Mesodermal cell (in vitro differentiated cells): ENCODE data around the gene GYPB.
"Not testable (repeated sequence)": the region's sequence is repeated elsewhere in the genome, so short reads cannot be mapped to it uniquely, and the experiment has no call there.

ENCODE experiments used
- H3K27ac ChIP-seq: 2 replicates; pipeline ENCODE4 v1.7.0; 2013; ENCODE audit warnings: mild to moderate bottlenecking, low read depth, low read length, moderate library complexity; ENCODE audit not compliant: severe bottlenecking
- H3K36me3 ChIP-seq: 2 replicates; pipeline ENCODE4 v1.7.1; 2013; ENCODE audit warnings: mild to moderate bottlenecking, low read length, moderate library complexity; ENCODE audit not compliant: control insufficient read depth, insufficient read depth
- H3K4me1 ChIP-seq: one replicate; pipeline ENCODE4 v1.7.1; 2013; ENCODE audit warnings: mild to moderate bottlenecking, low read length; ENCODE audit not compliant: insufficient read depth, control insufficient read depth, poor library complexity, severe bottlenecking
- H3K4me3 ChIP-seq: 2 replicates; pipeline ENCODE4 v1.7.0; 2013; ENCODE audit warnings: low read length, control low read depth, mild to moderate bottlenecking; ENCODE audit not compliant: insufficient read depth, poor library complexity, severe bottlenecking; ENCODE audit errors: extremely low read depth
- H3K9me3 ChIP-seq: 2 replicates; pipeline ENCODE4 v1.7.1; 2013; ENCODE audit warnings: mild to moderate bottlenecking, low read length, moderate library complexity; ENCODE audit not compliant: control insufficient read depth
- WGBS, 2 experiments: methylation state at CpG; one replicate each; pipeline ENCODE4 v1.1.5; 2013; ENCODE audit warnings: missing lambda C conversion rate in 2 of 2; ENCODE audit not compliant: insufficient coverage in 2 of 2; 5-methylcytosine and 5-hydroxymethylcytosine counted together

Gene GYPB

DNA sequence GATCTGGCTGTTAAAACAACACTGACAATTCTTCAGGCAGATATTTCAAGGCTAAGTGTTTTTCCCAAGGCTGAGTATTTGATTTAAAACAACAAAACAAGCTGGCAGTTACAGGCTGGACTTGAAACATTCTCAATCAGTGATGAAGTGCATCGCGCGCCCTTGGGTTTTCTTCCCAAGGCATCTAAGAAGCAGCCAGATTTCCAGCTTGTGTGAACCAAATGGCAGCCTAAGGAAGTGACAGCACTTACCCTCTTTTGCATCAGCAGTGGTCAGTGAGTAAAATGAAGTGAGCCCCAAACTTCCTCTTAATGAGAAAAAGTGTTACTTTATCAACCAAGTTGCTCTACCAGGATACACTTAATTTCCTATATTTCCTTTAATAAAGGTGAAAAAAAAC is 12.2 kb upstream of the GYPB start:
- not testable (repeated sequence) for H3K4me3 ChIP-seq, H3K27ac ChIP-seq, H3K36me3 ChIP-seq, H3K4me1 ChIP-seq, H3K9me3 ChIP-seq
- WGBS, 2 experiments: 95 to 100% methylated on average over 3 of the region's 3 CpGs

- WGBS, 2 experiments: 100% methylated on average over 3 of the region's 4 CpGs; no CpG with 5 or more reads in 1 of the 2 experiments
- H3K4me3 ChIP-seq, H3K4me1 ChIP-seq, H3K36me3 ChIP-seq, H3K27ac ChIP-seq, H3K9me3 ChIP-seq: not testable (repeated sequence)
Measured at GRCh38 chr4:144030708-144031107, 11.5 kb upstream of the GYPB start.

- H3K4me3 ChIP-seq, H3K9me3 ChIP-seq, H3K36me3 ChIP-seq, H3K27ac ChIP-seq, H3K4me1 ChIP-seq: not testable (repeated sequence)
- WGBS, 2 experiments: 83% methylated on average over 1 of the region's 4 CpGs; no CpG with 5 or more reads in 1 of the 2 experiments
Measured at GRCh38 chr4:144026682-144027081, 7.5 kb upstream of the GYPB start.

GRCh38 chr4:144024399-144025053 is 5.3 kb upstream of the GYPB start:
- no CpG with 5 or more reads among the region's 4 CpGs for WGBS, 2 experiments
- not testable (repeated sequence) for H3K4me1 ChIP-seq, H3K36me3 ChIP-seq, H3K27ac ChIP-seq, H3K4me3 ChIP-seq, H3K9me3 ChIP-seq

- not testable (repeated sequence) for H3K36me3 ChIP-seq, H3K9me3 ChIP-seq, H3K27ac ChIP-seq, H3K4me1 ChIP-seq, H3K4me3 ChIP-seq
- WGBS, 2 experiments: no CpG with 5 or more reads among the region's 3 CpGs
Measured at GRCh38 chr4:144022772-144023400, 3.7 kb upstream of the GYPB start.

GRCh38 chr4:144021336-144021990 is 2.3 kb upstream of the GYPB start:
- H3K9me3 ChIP-seq, H3K4me3 ChIP-seq, H3K4me1 ChIP-seq, H3K27ac ChIP-seq, H3K36me3 ChIP-seq: not testable (repeated sequence)
- 16 to 77% methylated on average over 2 of the region's 4 CpGs for WGBS, 2 experiments

DNA sequence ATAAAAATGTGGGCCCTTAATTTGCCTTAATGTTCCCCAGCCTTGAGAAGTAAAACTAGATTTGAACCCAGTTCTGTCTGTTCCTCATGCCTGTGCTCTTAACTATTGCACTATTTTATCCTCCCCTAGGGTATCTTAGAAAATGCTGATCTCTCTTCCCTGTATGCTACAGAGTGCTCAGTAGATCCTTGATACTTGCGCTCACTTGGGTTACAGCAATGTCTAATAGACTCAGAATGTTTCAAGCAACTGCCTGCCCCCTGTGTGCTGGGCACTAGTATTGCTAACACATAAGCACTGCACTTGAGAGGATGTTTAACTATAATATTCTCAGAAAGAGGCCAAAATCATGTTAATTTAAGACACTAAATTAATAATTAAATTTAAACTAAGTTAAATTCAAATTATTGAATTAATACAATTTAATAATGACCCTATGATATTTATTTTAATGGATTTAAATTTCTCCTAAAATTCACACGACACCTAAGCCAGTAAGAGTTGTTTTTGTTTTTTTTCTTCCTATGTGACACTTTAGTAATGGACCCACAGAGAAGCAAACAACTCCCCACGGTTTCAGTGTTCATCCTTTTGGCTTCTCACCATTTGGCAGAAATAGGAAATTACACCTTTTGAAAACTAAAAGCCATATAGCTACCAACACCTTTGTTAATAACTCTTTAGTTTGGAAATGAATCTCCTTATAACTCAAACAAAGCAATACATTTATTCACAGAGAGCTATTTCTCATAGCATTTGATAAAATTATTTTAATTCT is 768 bp downstream of the GYPB start:
- not testable (repeated sequence) for H3K9me3 ChIP-seq, H3K36me3 ChIP-seq, H3K4me1 ChIP-seq, H3K27ac ChIP-seq, H3K4me3 ChIP-seq
- WGBS, 2 experiments: no CpG with 5 or more reads among the region's 3 CpGs

- not testable (repeated sequence) for H3K9me3 ChIP-seq, H3K36me3 ChIP-seq, H3K27ac ChIP-seq, H3K4me1 ChIP-seq, H3K4me3 ChIP-seq
- WGBS, 2 experiments: no CpG with 5 or more reads among the region's 4 CpGs
Measured at GRCh38 chr4:144017271-144017670, 1.9 kb downstream of the GYPB start.

DNA sequence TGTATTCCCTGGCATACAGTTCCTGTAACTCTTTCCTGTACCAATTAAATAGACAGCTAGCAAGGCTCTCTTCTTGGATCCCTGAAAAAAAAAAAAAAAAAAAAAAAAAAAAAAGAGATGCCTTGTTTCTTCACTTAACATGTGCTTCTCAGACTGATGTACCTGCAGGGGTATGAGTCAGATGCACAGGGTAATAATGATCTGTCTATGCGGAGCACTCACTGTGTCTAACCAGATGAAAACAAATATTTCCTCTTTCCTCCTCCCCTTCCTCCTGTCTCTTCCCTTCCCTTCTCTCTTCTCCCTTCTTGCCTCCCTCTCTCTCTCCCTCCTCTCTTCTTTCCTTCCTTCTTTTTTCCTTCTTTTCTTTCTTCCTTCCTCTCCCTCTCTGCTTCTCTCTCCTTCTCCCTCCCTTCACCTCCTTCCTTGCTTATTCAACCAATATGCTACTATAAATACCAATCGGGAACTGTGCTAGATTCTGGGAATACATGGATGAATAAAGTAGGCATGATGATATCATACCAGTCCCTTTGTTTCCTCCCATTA is 3.0 kb downstream of the GYPB start:
- H3K9me3 ChIP-seq, H3K4me1 ChIP-seq, H3K4me3 ChIP-seq, H3K27ac ChIP-seq, H3K36me3 ChIP-seq: not testable (repeated sequence)
- 100% methylated on average over 1 of the region's 2 CpGs for WGBS, 2 experiments

- Histone ChIP-seq H3K4me3 (no peak overlapping the region), H3K9me3 (no peaks in the 10 kb centered on the region), H3K36me3 (no peaks in the 10 kb centered on the region), H3K27ac (no peak overlapping the region), H3K4me1 (no peaks in the 10 kb centered on the region)
- no CpG with 5 or more reads among the region's 2 CpGs for WGBS, 2 experiments
Measured at GRCh38 chr4:144014808-144015207, 4.4 kb downstream of the GYPB start.
